GM23248 (cell line): ENCODE measurements around the gene ADM5.

Experiments
- EZH2 ChIP-seq: fragments of 200-600 bp; sonication (generic); IDR thresholded peaks from 2 replicates; pipeline ENCODE4 v1.6.1; 2018; ENCODE audit warnings: antibody characterized with exemption, mild to moderate bottlenecking; ENCODE audit not compliant: insufficient read depth, poor library complexity, severe bottlenecking
- EZH2phosphoT487 ChIP-seq: fragments of 200-600 bp; sonication (generic); IDR thresholded peaks from 2 replicates; pipeline ENCODE4 v1.6.1; 2018; ENCODE audit warnings: antibody characterized with exemption, moderate library complexity, mild to moderate bottlenecking, low read depth; ENCODE audit not compliant: insufficient read depth

DNA sequence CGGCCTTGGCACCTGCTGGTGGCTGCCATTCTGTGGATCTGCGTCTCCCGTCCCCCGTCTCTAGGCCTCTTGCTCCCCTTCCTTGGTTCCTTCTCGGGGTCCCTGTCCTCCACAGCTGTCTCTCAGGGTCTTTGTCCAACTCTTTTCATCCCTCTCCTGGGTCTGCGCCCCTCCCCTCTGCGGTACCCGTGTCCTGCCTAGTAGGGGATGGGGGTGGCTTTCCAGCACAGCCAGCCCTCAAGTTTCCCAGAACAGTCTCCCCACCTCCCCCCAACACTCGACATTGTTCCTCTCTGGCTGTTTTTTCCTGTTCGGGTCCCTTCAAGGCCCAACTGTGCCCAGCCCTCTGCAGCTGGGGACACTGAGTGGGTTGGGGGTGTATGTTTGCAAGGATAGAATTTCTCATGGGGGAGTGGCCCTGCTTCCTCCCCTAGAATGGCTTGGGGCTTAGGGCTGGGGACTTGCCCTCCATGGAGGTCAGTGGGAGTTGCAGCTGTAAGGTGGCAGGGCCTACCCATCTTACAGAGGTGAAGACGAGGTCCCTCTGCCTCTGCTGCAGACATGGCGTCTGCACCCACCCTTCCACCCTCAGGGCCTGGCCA, 762 bp upstream of the ADM5 start:
- TF ChIP-seq EZH2: no peak
- TF ChIP-seq EZH2phosphoT487: no peak
